ENCODE results near the gene VWA8. TPM values are rescaled to one million over a fixed set of nuclear protein-coding genes. Genes with fewer than 3 reads are reported as not detected.
"Not testable (repeated sequence)": the region's sequence is repeated elsewhere in the genome, so short reads cannot be mapped to it uniquely, and the experiment has no call there.

Gene VWA8
- total and polyA plus RNA-seq, 8 donors, result 11.9 to 24.4 (median 14.4) TPM

DNA sequence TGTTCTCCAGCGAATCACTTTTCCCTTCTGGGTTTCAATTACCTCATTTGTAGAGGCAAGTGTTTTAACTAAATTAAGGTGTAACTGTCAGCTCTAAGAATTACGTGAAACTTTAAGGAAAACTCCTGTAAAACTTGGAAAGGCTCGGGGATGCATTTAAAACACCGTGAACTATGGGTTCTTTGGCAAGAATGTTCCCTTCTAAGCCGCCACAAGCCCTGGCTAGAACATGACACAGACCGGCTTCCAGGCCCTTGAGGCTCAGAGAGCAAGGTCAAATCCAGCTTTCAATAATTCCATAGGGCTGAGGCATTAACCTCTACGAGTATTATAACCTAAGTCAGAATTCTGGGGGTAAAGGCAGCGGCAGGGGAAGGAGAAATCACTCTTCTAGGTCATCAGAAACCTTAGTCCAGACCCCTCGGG, 685 bp downstream of the VWA8 start:
- TF ChIP-seq CTCF (IDR thresholded peaks at IDR 0.05), result no peak
- intact Hi-C loops (cut with DNase I), result no loop called here
- Histone ChIP-seq H3K36me3 (no peaks in the 10 kb centered on the region), H3K4me1 (peaks cover 0 to 27% of the 10 kb centered on the region in 2 donors), H3K27ac (peak overlapping the region; percentile 81 to 87), H3K9me3 (no peaks in the 10 kb centered on the region), H3K27me3 (no peaks in the 10 kb centered on the region), H3K4me3 (peak overlapping the region; percentile 78 to 82)
- ATAC-seq, result peak; percentile 53
- DNase-seq, result peak in 2 of 4 donors; percentile 12

- H3K36me3 ChIP-seq, result no peaks in the 10 kb centered on the region
- ATAC-seq (no peak), DNase-seq (no peak)
- H3K9me3 ChIP-seq, result no peaks in the 10 kb centered on the region
- no peak overlapping the region for H3K27ac ChIP-seq
- intact Hi-C loops (cut with DNase I), result no loop called here
- H3K4me3 ChIP-seq, result no peak overlapping the region
- TF ChIP-seq CTCF (IDR thresholded peaks at IDR 0.05), result no peak
- H3K4me1 ChIP-seq, result peaks cover 0 to 20% of the 10 kb centered on the region in 2 donors
- no peaks in the 10 kb centered on the region for H3K27me3 ChIP-seq
These were observed 4.6 kb downstream of the VWA8 start for GRCh38 chr13:41956272-41956671.

- H3K4me3 ChIP-seq, result no peak overlapping the region
- DNase-seq, result no peak
- no peak for ATAC-seq
- TF ChIP-seq CTCF (IDR thresholded peaks at IDR 0.05), result no peak
- no peaks in the 10 kb centered on the region for H3K36me3 ChIP-seq
- peaks cover 0 to 18% of the 10 kb centered on the region in 2 donors for H3K4me1 ChIP-seq
- H3K27ac ChIP-seq, result no peak overlapping the region
- no peaks in the 10 kb centered on the region for H3K9me3 ChIP-seq
- no peaks in the 10 kb centered on the region for H3K27me3 ChIP-seq
- intact Hi-C loops (cut with DNase I), result no loop called here
These were observed 5.3 kb downstream of the VWA8 start for GRCh38 chr13:41955605-41956004.

- H3K27ac ChIP-seq, result no peak overlapping the region
- intact Hi-C loops (cut with DNase I), result no loop called here
- no peaks in the 10 kb centered on the region for H3K27me3 ChIP-seq
- ATAC-seq (no peak), DNase-seq (no peak)
- H3K36me3 ChIP-seq, result no peaks in the 10 kb centered on the region
- no peak overlapping the region for H3K4me3 ChIP-seq
- no peaks in the 10 kb centered on the region for H3K9me3 ChIP-seq
- no peak for TF ChIP-seq CTCF (IDR thresholded peaks at IDR 0.05)
- H3K4me1 ChIP-seq, result peaks cover 0 to 6% of the 10 kb centered on the region in 2 donors
These were observed 6.7 kb downstream of the VWA8 start for GRCh38 chr13:41954226-41954625.

GRCh38 chr13:41952749-41953148, 8.2 kb downstream of the VWA8 start:
- intact Hi-C loops (cut with DNase I), result no loop called here
- Histone ChIP-seq H3K27me3 (no peaks in the 10 kb centered on the region), H3K9me3 (no peaks in the 10 kb centered on the region), H3K4me1 (no peaks in the 10 kb centered on the region), H3K4me3 (no peak overlapping the region), H3K36me3 (no peaks in the 10 kb centered on the region), H3K27ac (no peak overlapping the region)
- TF ChIP-seq CTCF (IDR thresholded peaks at IDR 0.05), result no peak
- ATAC-seq (no peak), DNase-seq (no peak)

DNA sequence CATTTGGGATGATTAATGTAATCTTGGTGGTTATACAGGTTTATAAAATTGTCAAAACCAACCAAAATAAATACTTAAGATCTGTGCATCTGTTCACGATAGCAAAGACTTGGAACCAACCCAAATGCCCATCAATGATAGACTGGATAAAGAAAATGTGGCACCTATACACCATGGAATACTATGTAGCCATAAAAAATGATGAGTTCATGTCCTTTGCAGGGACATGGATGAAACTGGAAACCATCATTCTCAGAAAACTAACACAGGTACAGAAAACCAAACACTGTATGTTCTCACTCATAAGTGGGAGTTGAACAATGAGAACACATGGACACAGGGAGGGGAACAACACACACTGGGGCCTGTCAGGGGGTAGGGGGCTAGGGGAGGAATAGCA, 11.8 kb downstream of the VWA8 start:
- intact Hi-C loops (cut with DNase I); DNase-seq; H3K4me3 ChIP-seq; H3K27ac ChIP-seq; H3K27me3 ChIP-seq; ATAC-seq; H3K4me1 ChIP-seq: not testable (repeated sequence)
- H3K9me3 ChIP-seq, result peaks cover 5 to 16% of the 10 kb centered on the region in 2 donors
- H3K36me3 ChIP-seq, result peaks cover 0 to 18% of the 10 kb centered on the region in 2 donors
